NCI-H2029 treated with DMSO at 0.1 percent for 48 hours (cell line): ENCODE measurements around the gene DNASE1L2.

ENCODE experiments used
- DNase-seq: peaks from one replicate; lab custom pipeline; 2025; lab: John Stamatoyannopoulos, UW

Gene DNASE1L2

GRCh38 chr16:2270588-2271470 lies 34.6 kb downstream of the DNASE1L2 start:
- no peak for DNase-seq

- DNase-seq, result no peak
These were observed 35.7 kb downstream of the DNASE1L2 start for GRCh38 chr16:2271848-2272461.

- no peak for DNase-seq
These were observed 37.2 kb downstream of the DNASE1L2 start for GRCh38 chr16:2273484-2273883.

GRCh38 chr16:2273931-2274330 lies 37.7 kb downstream of the DNASE1L2 start:
- no peak for DNase-seq

GRCh38 chr16:2275476-2276367 lies 39.5 kb downstream of the DNASE1L2 start:
- no peak for DNase-seq

GRCh38 chr16:2276368-2277195 lies 40.3 kb downstream of the DNASE1L2 start:
- DNase-seq, result no peak

GRCh38 chr16:2277466-2278271 lies 41.4 kb downstream of the DNASE1L2 start:
- no peak for DNase-seq

GRCh38 chr16:2278272-2278608 lies 42.0 kb downstream of the DNASE1L2 start:
- DNase-seq, result no peak

GRCh38 chr16:2278956-2279800 lies 42.9 kb downstream of the DNASE1L2 start:
- DNase-seq, result no peak

- no peak for DNase-seq
These were observed 44.2 kb downstream of the DNASE1L2 start for GRCh38 chr16:2280461-2280860.

GRCh38 chr16:2280981-2281542 lies 44.8 kb downstream of the DNASE1L2 start:
- no peak for DNase-seq

GRCh38 chr16:2282262-2282661 lies 46.0 kb downstream of the DNASE1L2 start:
- no peak for DNase-seq

- DNase-seq, result no peak
These were observed 46.8 kb downstream of the DNASE1L2 start for GRCh38 chr16:2282866-2283555.

- no peak for DNase-seq
These were observed 47.9 kb downstream of the DNASE1L2 start for GRCh38 chr16:2284001-2284770.

- no peak for DNase-seq
These were observed 48.7 kb downstream of the DNASE1L2 start for GRCh38 chr16:2284797-2285576.

GRCh38 chr16:2285731-2286191 lies 49.5 kb downstream of the DNASE1L2 start:
- no peak for DNase-seq

GRCh38 chr16:2286550-2286949 lies 50.3 kb downstream of the DNASE1L2 start:
- no peak for DNase-seq
